HT-29 (cell line): Measurements from ENCODE around the gene EBI3. TPM values are rescaled to one million over a fixed set of nuclear protein-coding genes. Genes with fewer than 3 reads are reported as not detected.
"Not testable (repeated sequence)": the region's sequence is repeated elsewhere in the genome, so short reads cannot be mapped to it uniquely, and the experiment has no call there.

ENCODE experiments used
- DNase-seq: peaks from one replicate; pipeline ENCODE4 v3.0.0-alpha.2; 2015; ENCODE audit warnings: low spot score
- total RNA-seq: library from RNA; depleted of rRNA; stranded (reverse); fragments of >200 nt; shearing (Covaris generic); gene quantifications from 2 replicates; pipeline ENCODE4 v1.2.3, GENCODE V29; 2014

EBI3 gene
- total RNA-seq, 1 experiment from 2014 or later = not detected

GRCh38 chr19:4200940-4201542, 28.3 kb upstream of the EBI3 start:
- DNase-seq = no peak

GRCh38 chr19:4201798-4202197, 27.5 kb upstream of the EBI3 start:
- no peak for DNase-seq

GRCh38 chr19:4206818-4207484, 22.4 kb upstream of the EBI3 start:
- peak; percentile 49 for DNase-seq

GRCh38 chr19:4208385-4209094, 20.8 kb upstream of the EBI3 start:
- DNase-seq = peak; percentile 68

- DNase-seq = no peak
These were observed 19.1 kb upstream of the EBI3 start for GRCh38 chr19:4210166-4210731.

GRCh38 chr19:4213116-4213515, 16.2 kb upstream of the EBI3 start:
- no peak for DNase-seq

GRCh38 chr19:4215807-4216206, 13.5 kb upstream of the EBI3 start:
- no peak for DNase-seq

- no peak for DNase-seq
These were observed 12.5 kb upstream of the EBI3 start for GRCh38 chr19:4216846-4217245.

- no peak for DNase-seq
These were observed 11.7 kb upstream of the EBI3 start for GRCh38 chr19:4217429-4218264.

GRCh38 chr19:4218523-4218922, 10.8 kb upstream of the EBI3 start:
- DNase-seq = not testable (repeated sequence)

- DNase-seq = no peak
These were observed 9.1 kb upstream of the EBI3 start for GRCh38 chr19:4220188-4220587.

- DNase-seq = no peak
These were observed 4.9 kb upstream of the EBI3 start for GRCh38 chr19:4224470-4224869.

- no peak for DNase-seq
These were observed 3.4 kb upstream of the EBI3 start for GRCh38 chr19:4225885-4226284.

- no peak for DNase-seq
These were observed 1.6 kb upstream of the EBI3 start for GRCh38 chr19:4227771-4228170.

- no peak for DNase-seq
These were observed 551 bp upstream of the EBI3 start for GRCh38 chr19:4228765-4229178.

GRCh38 chr19:4230237-4230636, 914 bp downstream of the EBI3 start:
- DNase-seq = not testable (repeated sequence)

- not testable (repeated sequence) for DNase-seq
These were observed 2.2 kb downstream of the EBI3 start for GRCh38 chr19:4231521-4231920.

- DNase-seq = not testable (repeated sequence)
These were observed 2.8 kb downstream of the EBI3 start for GRCh38 chr19:4232139-4232538.

GRCh38 chr19:4232614-4233281, 3.4 kb downstream of the EBI3 start:
- DNase-seq = no peak

- peak; percentile 46 for DNase-seq
These were observed 4.0 kb downstream of the EBI3 start for GRCh38 chr19:4233282-4233853.
